SJCRH30 (cell line): ENCODE results near the gene OXTR. TPM values are rescaled to one million over a fixed set of nuclear protein-coding genes. Genes with fewer than 3 reads are reported as not detected.

Experiments used
- DNase-seq, 2 experiments: peaks; one replicate each; pipeline ENCODE4 v3.0.0-alpha.2; 2015 to 2020
- H3K27ac ChIP-seq: fragments of 250-450 bp; sonication (Bioruptor Pico); 2 replicates; pipeline ENCODE4 v1.5.1; 2020; ENCODE audit warnings: mild to moderate bottlenecking, moderate library complexity
- H3K27me3 ChIP-seq: fragments of 250-450 bp; sonication (Bioruptor Pico); 2 replicates; pipeline ENCODE4 v1.5.1; 2020; ENCODE audit warnings: mild to moderate bottlenecking, moderate library complexity
- H3K36me3 ChIP-seq: fragments of 250-450 bp; sonication (Bioruptor Pico); 2 replicates; pipeline ENCODE4 v1.5.1; 2020; ENCODE audit warnings: mild to moderate bottlenecking, moderate library complexity
- H3K4me1 ChIP-seq: fragments of 250-450 bp; sonication (Bioruptor Pico); 2 replicates; pipeline ENCODE4 v1.5.1; 2020; ENCODE audit warnings: mild to moderate bottlenecking, moderate library complexity
- H3K4me3 ChIP-seq: fragments of 250-450 bp; sonication (Bioruptor Pico); 2 replicates; pipeline ENCODE4 v1.5.1; 2020; ENCODE audit warnings: mild to moderate bottlenecking, moderate library complexity
- H3K9me3 ChIP-seq: fragments of 250-450 bp; sonication (Bioruptor Pico); replicated peaks from 2 replicates; pipeline ENCODE4 v1.5.1; 2020; ENCODE audit warnings: mild to moderate bottlenecking, moderate library complexity
- total RNA-seq: library from RNA; depleted of rRNA; stranded (reverse); fragments of >200 nt; shearing (Covaris generic); gene quantifications from 2 replicates; pipeline ENCODE4 v1.2.3, GENCODE V29; 2014

Gene OXTR
- total RNA-seq, 1 experiment from 2014 or later = 1.7 TPM

DNA sequence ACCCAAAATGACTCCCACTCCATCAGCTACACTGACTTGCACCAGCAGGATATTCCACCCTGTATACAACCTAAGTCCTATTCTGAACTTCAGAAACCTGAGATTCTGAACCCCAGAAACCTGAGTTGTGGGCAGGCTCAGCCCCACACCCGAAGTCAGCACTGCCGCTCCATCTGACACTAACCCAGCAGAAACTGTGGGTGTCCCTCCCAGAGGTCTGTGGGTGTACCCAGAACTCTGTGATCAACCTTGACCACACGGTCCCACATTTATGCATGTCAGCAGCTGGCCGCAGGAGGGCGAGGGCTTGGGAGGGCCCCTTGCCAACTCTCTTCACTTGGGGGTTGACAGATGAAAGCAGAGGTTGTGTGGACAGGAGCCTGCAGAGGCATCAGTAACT lies 9.3 kb downstream of the OXTR start:
- no peak overlapping the region for H3K27ac ChIP-seq
- H3K27me3 ChIP-seq = no peaks in the 10 kb centered on the region
- 0 out of 2 replicates have a peak, but pooled peaks cover 2% of the 10 kb centered on the region for H3K36me3 ChIP-seq
- no peak overlapping the region for H3K4me3 ChIP-seq
- DNase-seq = no peak
- H3K9me3 ChIP-seq = no peaks in the 10 kb centered on the region
- peaks cover 22% of the 10 kb centered on the region for H3K4me1 ChIP-seq

DNA sequence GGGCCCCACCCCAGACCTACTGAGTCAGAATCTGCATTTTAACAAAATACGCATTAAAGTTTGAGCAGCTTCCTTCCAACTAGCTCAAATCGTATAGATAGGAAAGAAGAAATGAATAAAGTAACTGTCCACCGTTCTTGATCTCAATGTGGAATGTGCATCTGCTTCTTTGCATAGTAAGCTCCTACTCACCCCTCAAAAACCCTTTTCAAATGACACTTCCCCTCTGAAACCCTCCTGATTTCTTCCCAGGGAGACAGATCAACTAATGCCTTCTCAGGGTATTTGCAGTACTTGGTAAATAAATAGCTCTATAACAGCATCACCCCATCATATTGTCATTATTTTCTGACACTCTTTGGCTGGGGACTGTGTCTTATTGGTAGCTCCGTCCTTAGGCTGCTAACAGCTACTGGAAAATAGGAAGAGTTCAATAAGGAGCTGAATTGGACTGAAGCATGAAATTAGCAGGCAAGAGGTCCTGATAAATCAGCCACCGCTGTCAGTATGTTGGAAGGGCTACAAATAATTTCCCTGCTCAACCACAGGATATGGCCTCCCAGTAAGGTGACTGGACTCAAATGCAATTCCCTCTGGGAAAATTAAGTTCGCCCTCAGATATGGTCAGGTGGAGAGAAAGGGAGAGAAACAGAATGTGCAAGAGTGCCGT lies 10.2 kb downstream of the OXTR start:
- Histone ChIP-seq H3K27ac (peak overlapping the region; percentile 43), H3K27me3 (no peaks in the 10 kb centered on the region), H3K36me3 (0 out of 2 replicates have a peak, but pooled peaks cover 2% of the 10 kb centered on the region), H3K4me1 (peaks cover 22% of the 10 kb centered on the region), H3K9me3 (no peaks in the 10 kb centered on the region), H3K4me3 (no peak overlapping the region)
- peak in 1 of 2 experiments; percentile 22 for DNase-seq

DNA sequence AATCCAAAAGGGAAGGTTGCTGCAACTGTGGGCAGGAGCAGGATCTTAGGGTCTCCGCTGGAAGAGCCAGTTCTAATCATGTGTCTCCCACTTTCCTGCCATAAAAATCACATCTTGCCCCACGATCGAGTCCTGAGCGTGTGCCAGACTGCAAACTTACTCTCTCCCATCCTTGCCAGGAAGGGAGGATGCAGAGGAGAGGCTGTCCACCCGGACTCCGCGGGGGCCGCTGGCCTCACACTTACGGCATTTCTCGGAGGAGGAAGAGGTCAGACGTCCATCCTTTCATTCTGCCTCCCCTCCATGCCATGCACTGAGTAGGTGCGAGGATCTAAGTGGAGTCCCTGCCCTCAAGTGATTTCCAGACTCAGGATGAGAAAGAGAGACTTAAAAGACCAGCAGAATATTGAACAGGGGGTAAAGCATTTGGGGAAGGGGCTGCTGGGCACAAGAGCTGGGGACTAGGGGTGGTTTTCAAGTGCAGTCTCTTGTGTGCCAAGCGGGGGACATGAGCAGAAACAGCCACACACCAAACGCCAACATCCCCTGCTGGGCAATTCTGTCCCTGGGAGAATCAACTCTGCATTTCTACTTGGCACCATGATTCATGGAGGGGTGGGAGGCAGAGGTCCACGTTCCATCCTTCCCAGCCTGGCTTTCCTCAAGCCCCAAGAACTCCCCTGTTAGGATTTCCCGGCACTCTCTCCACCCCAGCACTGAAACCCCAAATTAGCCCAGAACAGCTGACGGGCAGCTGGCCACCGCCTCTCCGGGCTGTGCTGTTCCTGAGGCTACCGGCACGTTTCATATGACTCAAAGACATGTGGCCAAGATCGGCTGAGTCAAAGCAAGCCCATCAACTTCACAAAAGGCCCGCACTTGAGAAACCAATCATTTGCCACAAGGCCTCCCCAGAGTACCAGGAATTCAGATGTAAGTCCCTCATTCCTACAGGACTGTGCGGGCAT lies 11.6 kb downstream of the OXTR start:
- H3K9me3 ChIP-seq = no peaks in the 10 kb centered on the region
- H3K27me3 ChIP-seq = no peaks in the 10 kb centered on the region
- H3K36me3 ChIP-seq = 0 out of 2 replicates have a peak, but pooled peaks cover 3% of the 10 kb centered on the region
- no peak overlapping the region for H3K4me3 ChIP-seq
- H3K4me1 ChIP-seq = peaks cover 22% of the 10 kb centered on the region
- H3K27ac ChIP-seq = peak overlapping the region; percentile 43
- peak; percentile 85 to 89 for DNase-seq

DNA sequence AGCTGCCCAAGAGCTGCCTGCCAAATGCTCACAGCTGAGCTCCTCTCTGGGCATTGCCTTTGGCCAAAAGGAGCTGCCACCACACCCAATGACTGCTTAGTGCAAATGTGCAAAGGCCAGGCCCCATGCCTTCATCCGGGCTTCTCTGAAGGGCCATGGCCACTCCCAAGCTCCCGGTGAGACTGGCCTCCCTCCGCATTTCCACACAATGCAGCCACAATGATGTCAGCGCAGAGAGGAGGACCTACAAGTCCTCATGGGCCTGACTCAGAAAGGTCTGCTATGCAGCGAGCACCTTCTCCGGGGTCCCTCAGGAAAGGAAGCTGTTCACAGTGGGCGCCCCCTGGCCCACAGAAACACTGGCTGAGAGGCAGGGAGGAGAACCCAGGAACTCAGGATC lies 12.7 kb downstream of the OXTR start:
- no peak for DNase-seq
- Histone ChIP-seq H3K36me3 (peaks cover 11% of the 10 kb centered on the region; the same call in 1 of the 2 replicates), H3K4me1 (peaks cover 22% of the 10 kb centered on the region), H3K27ac (no peak overlapping the region), H3K4me3 (no peak overlapping the region), H3K9me3 (no peaks in the 10 kb centered on the region), H3K27me3 (no peaks in the 10 kb centered on the region)

DNA sequence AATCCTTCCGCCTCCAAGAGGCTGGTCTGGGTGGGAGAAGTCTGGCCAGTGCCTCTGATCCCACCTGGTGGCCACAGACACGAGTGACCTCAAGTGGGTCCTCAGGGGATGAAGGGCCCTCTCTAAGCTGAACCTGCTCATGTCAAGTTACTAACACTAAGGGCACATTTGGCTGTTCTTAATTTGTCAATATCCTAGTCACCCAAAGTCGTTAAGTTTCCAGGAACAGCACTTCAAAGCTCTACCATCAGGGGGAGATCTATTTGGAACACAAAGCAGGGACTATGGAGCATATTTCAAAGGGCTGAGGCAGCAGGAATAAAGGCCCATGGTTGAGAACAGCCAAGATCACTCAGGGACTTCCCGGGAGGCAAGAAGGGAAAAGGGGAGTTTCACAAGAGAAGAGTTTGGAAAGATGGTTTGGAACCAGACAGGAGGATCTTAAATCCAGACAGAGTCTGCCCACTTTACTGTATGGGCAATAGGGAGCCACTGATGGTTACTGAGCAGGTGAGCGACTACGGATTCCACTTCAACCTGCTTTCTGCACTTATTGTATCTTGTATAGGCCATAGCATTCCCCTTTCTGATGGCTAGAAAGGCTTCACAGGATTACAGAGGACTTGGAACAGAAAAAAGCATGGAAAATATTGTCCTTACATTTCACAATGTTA lies 13.7 kb downstream of the OXTR start:
- no peaks in the 10 kb centered on the region for H3K9me3 ChIP-seq
- peak in 1 of 2 experiments; percentile 18 for DNase-seq
- H3K4me3 ChIP-seq = no peak overlapping the region
- peaks cover 22% of the 10 kb centered on the region for H3K4me1 ChIP-seq
- H3K36me3 ChIP-seq = peaks cover 15% of the 10 kb centered on the region; the same call in 1 of the 2 replicates
- no peak overlapping the region for H3K27ac ChIP-seq
- H3K27me3 ChIP-seq = no peaks in the 10 kb centered on the region

DNA sequence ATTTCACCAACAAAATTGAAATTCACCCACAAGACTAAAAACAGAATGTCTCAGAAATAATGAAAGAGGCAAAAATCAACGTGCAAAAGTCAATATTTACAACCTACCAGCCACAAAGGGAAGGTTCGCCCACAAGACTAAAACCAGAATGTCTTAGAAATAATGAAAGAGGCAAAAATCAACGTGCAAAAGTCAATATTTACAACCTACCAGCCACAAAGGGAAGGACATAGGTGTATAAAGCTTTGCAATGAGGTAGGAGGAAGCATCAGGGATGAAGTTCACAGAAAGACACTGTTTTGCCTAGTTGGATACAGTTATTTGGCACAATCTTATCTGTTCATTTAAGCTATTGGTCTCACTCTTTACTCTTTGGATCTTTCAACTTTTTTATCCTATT lies 14.3 kb downstream of the OXTR start:
- H3K27ac ChIP-seq = no peak overlapping the region
- peaks cover 22% of the 10 kb centered on the region for H3K4me1 ChIP-seq
- no peaks in the 10 kb centered on the region for H3K27me3 ChIP-seq
- no peak for DNase-seq
- H3K4me3 ChIP-seq = no peak overlapping the region
- H3K36me3 ChIP-seq = peaks cover 19% of the 10 kb centered on the region; the same call in 1 of the 2 replicates
- H3K9me3 ChIP-seq = no peaks in the 10 kb centered on the region

DNA sequence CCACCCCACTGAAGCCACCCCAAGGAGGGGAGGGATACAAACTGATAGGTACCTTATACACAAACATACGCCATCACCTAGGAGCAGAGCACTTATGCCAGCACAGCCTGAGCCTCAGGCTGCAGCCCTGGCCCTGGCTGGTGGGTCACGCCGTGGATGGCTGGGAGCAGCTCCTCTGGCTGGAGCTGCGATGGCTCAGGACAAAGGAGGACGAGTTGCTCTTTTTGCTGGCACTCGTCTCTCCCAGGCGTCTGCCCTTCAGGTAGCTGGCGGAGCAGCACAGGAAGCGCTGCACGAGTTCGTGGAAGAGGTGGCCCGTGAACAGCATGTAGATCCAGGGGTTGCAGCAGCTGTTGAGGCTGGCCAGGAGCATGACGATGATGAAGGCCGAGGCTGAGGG lies 16.6 kb downstream of the OXTR start:
- H3K4me3 ChIP-seq = no peak overlapping the region
- no peak for DNase-seq

DNA sequence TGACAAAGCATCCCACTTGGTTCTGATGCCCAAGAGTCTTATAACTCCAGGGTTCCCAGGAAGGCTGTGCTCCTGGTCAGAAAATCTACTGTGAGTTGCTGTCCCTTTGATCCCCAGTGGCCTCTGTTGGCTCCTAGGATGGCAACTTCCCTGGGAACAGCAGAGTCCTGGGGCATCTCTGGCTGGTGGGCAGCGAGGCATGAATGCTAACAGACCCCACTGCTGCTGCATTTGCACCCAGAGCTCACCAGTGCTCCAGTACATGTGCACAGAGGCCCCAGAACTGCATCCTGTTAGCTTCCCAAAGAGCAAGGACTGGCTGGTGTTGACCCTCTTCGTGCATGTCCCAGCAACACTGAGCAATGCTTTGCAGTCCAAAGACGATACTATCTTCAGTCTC lies 20.1 kb downstream of the OXTR start:
- Histone ChIP-seq H3K36me3 (peaks cover 45% of the 10 kb centered on the region), H3K27ac (no peak overlapping the region), H3K27me3 (no peaks in the 10 kb centered on the region), H3K9me3 (no peaks in the 10 kb centered on the region), H3K4me3 (no peak overlapping the region), H3K4me1 (peaks cover 6% of the 10 kb centered on the region; the same call in 1 of the 2 replicates)
- DNase-seq = no peak

More for the DNA sequence above, 16.6 kb downstream of the OXTR start:
- Histone ChIP-seq H3K27me3 (no peaks in the 10 kb centered on the region), H3K27ac (no peak overlapping the region), H3K4me1 (peaks cover 4% of the 10 kb centered on the region), H3K9me3 (no peaks in the 10 kb centered on the region), H3K36me3 (peaks cover 25% of the 10 kb centered on the region)

DNA sequence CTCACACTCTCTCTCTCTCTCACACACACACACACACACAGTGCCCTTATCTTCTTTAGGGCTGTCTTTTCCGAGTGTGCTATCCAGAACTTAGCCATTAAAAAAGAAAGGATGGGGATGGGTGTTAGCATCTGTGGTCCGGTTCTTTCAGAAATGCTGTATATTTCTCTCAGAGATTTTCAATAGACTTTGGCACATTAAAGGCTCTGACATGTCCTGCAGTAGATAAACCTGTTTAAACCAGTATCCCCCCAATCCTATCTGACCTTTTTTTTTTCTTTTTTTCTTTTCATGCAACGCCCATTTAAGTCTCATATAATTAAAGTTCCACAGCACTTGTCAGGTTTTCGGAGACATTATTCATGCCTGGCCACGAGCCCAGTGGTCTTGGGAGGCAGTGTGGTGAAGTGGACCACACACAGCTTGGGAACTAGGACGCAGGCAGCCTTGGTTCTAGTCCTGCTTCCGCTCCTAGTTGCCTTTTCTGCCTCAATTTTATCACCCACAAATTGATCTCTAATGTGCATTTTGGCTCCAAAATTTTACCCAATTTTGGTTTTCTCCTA lies 22.6 kb downstream of the OXTR start:
- Histone ChIP-seq H3K27ac (no peak overlapping the region), H3K4me1 (peaks cover 16% of the 10 kb centered on the region), H3K36me3 (peaks cover 51% of the 10 kb centered on the region), H3K4me3 (no peak overlapping the region), H3K9me3 (no peaks in the 10 kb centered on the region), H3K27me3 (no peaks in the 10 kb centered on the region)
- DNase-seq = peak; percentile 51 to 52

DNA sequence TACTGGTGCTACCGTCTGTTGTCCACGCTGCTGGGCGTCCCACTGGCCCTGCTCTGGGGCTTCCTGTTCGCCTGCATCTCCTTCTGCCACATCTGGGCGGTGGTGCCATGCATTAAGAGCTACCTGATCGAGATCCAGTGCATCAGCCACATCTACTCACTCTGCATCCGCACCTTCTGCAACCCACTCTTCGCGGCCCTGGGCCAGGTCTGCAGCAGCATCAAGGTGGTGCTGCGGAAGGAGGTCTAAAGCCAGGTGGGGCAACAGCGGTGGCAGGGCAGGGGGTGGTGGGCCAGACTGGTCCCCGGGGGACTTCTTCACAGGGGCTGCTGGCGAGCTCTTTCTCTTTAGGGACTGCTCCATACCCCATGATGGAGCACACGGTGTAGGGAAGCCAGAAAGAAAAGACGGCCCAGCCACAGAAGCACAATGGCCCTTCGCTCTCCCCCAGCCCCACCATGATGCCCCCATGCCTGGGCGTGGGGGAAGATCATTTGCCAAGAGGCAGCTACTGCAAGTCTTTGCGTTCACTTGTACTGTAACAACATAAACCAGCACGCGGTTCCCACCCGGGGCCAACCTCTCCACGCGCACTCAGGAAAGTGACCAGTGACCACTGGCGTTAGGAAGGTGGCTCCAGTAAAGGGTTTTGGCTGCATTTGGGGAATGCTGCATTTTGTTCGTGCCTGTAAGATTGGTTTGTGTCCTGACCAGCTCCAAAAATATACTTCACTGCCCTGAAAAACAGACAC lies 23.6 kb downstream of the OXTR start:
- no peak overlapping the region for H3K27ac ChIP-seq
- H3K36me3 ChIP-seq = peaks cover 48% of the 10 kb centered on the region
- H3K9me3 ChIP-seq = no peaks in the 10 kb centered on the region
- H3K27me3 ChIP-seq = no peaks in the 10 kb centered on the region
- no peak for DNase-seq
- H3K4me1 ChIP-seq = peaks cover 24% of the 10 kb centered on the region
- H3K4me3 ChIP-seq = no peak overlapping the region

DNA sequence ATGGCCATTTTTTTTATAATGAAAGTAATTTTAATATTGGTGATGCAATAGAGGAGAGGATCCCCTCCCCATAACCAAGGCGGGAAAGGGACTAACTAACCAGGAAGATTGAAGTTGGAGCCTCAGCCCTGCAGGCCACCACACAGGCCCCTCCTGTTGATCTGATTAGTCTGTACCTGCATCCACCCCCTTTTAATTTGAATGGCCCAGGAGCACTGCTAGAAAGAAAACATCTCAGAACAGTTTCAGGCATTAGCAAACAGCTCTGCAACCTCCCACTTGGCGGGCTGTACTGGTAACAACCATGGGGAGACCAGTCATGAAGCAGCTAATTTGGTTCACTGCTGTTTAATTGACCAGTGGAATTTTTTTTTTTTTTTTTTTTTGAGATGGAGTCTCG lies 25.5 kb downstream of the OXTR start:
- H3K36me3 ChIP-seq = peaks cover 45% of the 10 kb centered on the region

DNA sequence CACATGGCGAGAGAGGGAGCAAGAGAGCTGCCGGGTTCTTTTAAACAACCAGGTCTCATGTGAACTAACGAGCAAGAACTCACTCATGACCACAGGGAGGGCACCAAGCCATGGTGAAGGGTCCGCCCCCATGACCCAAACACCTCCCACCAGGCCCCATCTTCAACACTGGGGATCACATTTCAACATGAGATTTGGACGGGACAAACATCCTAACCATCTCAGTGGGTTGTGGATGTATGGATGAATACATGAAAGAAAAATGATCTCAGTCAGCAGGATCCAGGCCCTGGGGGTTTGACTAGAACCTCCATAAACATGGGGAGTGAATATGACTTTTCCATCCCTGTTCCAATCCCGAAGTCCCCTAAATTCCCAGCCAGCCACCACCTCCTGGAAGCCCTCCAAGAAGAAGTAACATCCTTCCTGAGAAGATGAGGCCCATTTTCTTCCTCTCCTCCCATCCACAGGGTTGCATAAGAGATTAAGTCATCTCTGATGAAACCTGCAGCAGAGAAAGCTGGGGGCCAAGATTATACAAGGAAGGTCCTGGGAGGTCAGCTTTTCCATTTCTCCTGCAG lies 26.3 kb downstream of the OXTR start:
- no peak overlapping the region for H3K4me3 ChIP-seq
- H3K27me3 ChIP-seq = no peaks in the 10 kb centered on the region
- DNase-seq = no peak
- H3K9me3 ChIP-seq = no peaks in the 10 kb centered on the region
- H3K36me3 ChIP-seq = peaks cover 48% of the 10 kb centered on the region
- H3K27ac ChIP-seq = no peak overlapping the region; the same call in 1 of the 2 replicates
- H3K4me1 ChIP-seq = peaks cover 38% of the 10 kb centered on the region

More for the DNA sequence above, 25.5 kb downstream of the OXTR start:
- no peak for DNase-seq
- H3K4me1 ChIP-seq = peaks cover 38% of the 10 kb centered on the region
- no peaks in the 10 kb centered on the region for H3K27me3 ChIP-seq
- H3K9me3 ChIP-seq = no peaks in the 10 kb centered on the region
- no peak overlapping the region for H3K4me3 ChIP-seq
- no peak overlapping the region for H3K27ac ChIP-seq

DNA sequence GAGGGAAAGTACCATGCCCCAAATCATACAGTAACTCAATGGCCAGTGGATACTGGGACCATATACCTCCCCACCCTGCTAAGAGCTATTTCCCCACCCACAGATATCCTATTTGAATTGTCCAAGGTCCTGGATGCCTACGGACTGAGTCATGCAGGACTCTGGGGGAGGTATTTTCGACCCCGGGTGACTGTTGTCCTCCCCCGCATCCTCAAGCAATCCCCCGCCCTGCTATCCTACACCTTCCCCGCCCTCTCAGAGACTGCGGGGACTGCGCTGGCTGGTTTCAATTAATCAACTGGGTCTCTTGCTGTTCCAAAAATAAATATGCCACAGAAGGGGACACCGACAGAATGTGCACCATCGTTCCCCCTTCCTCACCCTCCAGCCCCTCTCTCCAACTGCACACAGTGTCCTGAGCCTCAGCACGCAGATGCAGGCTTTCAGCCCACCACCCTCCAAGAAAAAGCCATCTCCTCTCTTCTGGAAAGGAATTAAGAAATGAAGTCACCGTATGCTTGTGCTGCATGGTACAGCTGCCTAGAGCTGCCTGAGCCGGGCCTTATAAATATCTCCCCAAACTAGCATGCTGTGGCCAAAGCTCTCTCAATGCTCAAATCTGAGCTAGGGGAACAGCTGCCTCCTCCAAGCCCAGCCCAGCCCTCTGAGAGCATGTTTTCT lies 27.7 kb downstream of the OXTR start:
- Histone ChIP-seq H3K27me3 (no peaks in the 10 kb centered on the region), H3K4me3 (peak overlapping the region; percentile 37), H3K9me3 (no peaks in the 10 kb centered on the region), H3K4me1 (peaks cover 35% of the 10 kb centered on the region), H3K36me3 (peaks cover 50% of the 10 kb centered on the region), H3K27ac (peak overlapping the region; percentile 97)
- peak; percentile 91 to 92 for DNase-seq
